K562 (cell line): Measurements from ENCODE around the gene ANO8. TPM values are rescaled to one million over a fixed set of nuclear protein-coding genes. Genes with fewer than 3 reads are reported as not detected.
A peak's percentile ranks its signal among the peaks of the same experiment; 100 is the strongest.

Source experiments
- ATAC-seq: fragments of 200-7000 bp; cut with Tn5 transposase; 3 replicates; pipeline ENCODE4 v1.9.1; 2020; ENCODE audit warnings: moderate library complexity
- BruUV-seq: library from RNA; stranded (reverse); fragments of 400-500 nt; replicated peaks from 2 replicates; lab custom pipeline; 2021; lab: Mats Ljungman, UMichigan
- CTCF ChIA-PET: fragments of 300-600 bp; formaldehyde crosslinking; extraction: SDS; loops from one replicate; lab custom pipeline; 2021; ENCODE audit warnings: low intra/inter-chr PET ratio; lab: Yijun Ruan, JAX
- POLR2A ChIA-PET: fragments of 300-600, 350-650 bp; sonication (Branson Sonifier 250); formaldehyde crosslinking; extraction: SDS; loops from one replicate; lab custom pipeline; 2021; ENCODE audit warnings: antibody characterized with exemption, inconsistent platforms; lab: Yijun Ruan, JAX
- DNase-seq, 4 experiments: peaks; one replicate each; pipeline versions ENCODE4 v3.0.0 to v3.0.0-alpha.2; 2011 to 2018; ENCODE audit warnings: low spot score in 3 of 4, mixed read lengths in 3 of 4; ENCODE audit errors: extremely low read depth in 1 of 4
- FAIRE-seq: peaks from 2 replicates; lab custom pipeline; 2011; peaks lifted over from hg19 to GRCh38; lab: Jason Lieb, UNC
- H2AFZ ChIP-seq: 2 replicates; pipeline ENCODE4 v1.6.0; 2011; ENCODE audit warnings: low read depth, low read length, control low read depth, inconsistent platforms
- H3K27ac ChIP-seq: fragments of 200-600 bp; 3 replicates; pipeline ENCODE4 v1.8.0; 2011; ENCODE audit warnings: low read depth, mild to moderate bottlenecking, control low read depth, inconsistent platforms, low read length, moderate library complexity, mixed read lengths; ENCODE audit errors: extremely low read depth
- H3K27me3 ChIP-seq, 2 experiments: fragments of 300-600 bp in 1 of 2; 2 replicates in 1 of 2; 3 replicates in 1 of 2; pipeline versions ENCODE4 v1.6.0 to v1.8.0; 2011; ENCODE audit warnings: inconsistent platforms in 2 of 2, low read length in 2 of 2, mild to moderate bottlenecking in 1 of 2, mixed read lengths in 1 of 2, moderate library complexity in 1 of 2; ENCODE audit not compliant: control insufficient read depth in 2 of 2, insufficient read depth in 2 of 2
- H3K36me3 ChIP-seq: fragments of 300-600 bp; 3 replicates; pipeline ENCODE4 v1.8.0; 2011; ENCODE audit warnings: mild to moderate bottlenecking, low read length, inconsistent platforms; ENCODE audit not compliant: control insufficient read depth, insufficient read depth
- H3K4me1 ChIP-seq, 2 experiments: fragments of 200-600 bp in 1 of 2; replicated peaks in 1 of 2; 2 replicates in 1 of 2; 3 replicates in 1 of 2; pipeline versions ENCODE4 v1.5.1 to v1.8.0; 2011; ENCODE audit warnings: inconsistent platforms in 2 of 2, low read length in 2 of 2, mild to moderate bottlenecking in 1 of 2, mixed read lengths in 1 of 2, moderate library complexity in 1 of 2; ENCODE audit not compliant: control insufficient read depth in 2 of 2, insufficient read depth in 2 of 2
- H3K4me2 ChIP-seq: 2 replicates; pipeline ENCODE4 v1.6.1; 2011; ENCODE audit warnings: low read length, control low read depth, inconsistent platforms, mixed read lengths; ENCODE audit not compliant: insufficient read depth
- H3K4me3 ChIP-seq: fragments of 200-600 bp; sonication (generic), shearing (Covaris generic); 2 replicates; pipeline ENCODE4 v1.5.1; 2016; ENCODE audit warnings: control low read depth, inconsistent platforms
- H3K79me2 ChIP-seq: fragments of 200-600 bp; 3 replicates; pipeline ENCODE4 v1.8.0; 2011; ENCODE audit warnings: low read length, inconsistent platforms; ENCODE audit not compliant: control insufficient read depth, insufficient read depth
- H3K9ac ChIP-seq, 2 experiments: 2 replicates each; pipeline versions ENCODE4 v1.6.0 to v1.6.1; 2011; ENCODE audit warnings: low read depth in 2 of 2, low read length in 2 of 2, control low read depth in 1 of 2, inconsistent platforms in 1 of 2, mild to moderate bottlenecking in 1 of 2, mixed read lengths in 1 of 2; ENCODE audit not compliant: insufficient read depth in 1 of 2
- H3K9me1 ChIP-seq: one replicate; pipeline ENCODE4 v1.6.0; 2011; ENCODE audit warnings: inconsistent platforms, mild to moderate bottlenecking, low read length, moderate library complexity; ENCODE audit not compliant: control insufficient read depth, insufficient read depth
- H3K9me3 ChIP-seq: replicated peaks from 2 replicates; pipeline ENCODE4 v1.5.1; 2011; ENCODE audit warnings: low read depth, low read length, inconsistent platforms; ENCODE audit not compliant: control insufficient read depth, insufficient read depth
- H4K20me1 ChIP-seq: replicated peaks from 2 replicates; pipeline ENCODE4 v1.6.1; 2011; ENCODE audit warnings: low read length, inconsistent platforms, mixed read lengths; ENCODE audit not compliant: control insufficient read depth, insufficient read depth
- CBX8 ChIP-seq: fragments of 200-600 bp; sonication (generic); IDR thresholded peaks from 2 replicates; pipeline ENCODE4 v1.6.1; 2012; ENCODE audit warnings: borderline replicate concordance, mixed run types, low read depth, mild to moderate bottlenecking, moderate library complexity, mixed read lengths, low read length, control low read depth, inconsistent platforms; ENCODE audit not compliant: poor library complexity, severe bottlenecking; ENCODE audit errors: extremely low read depth
- EGR1 ChIP-seq: fragments of 450-650 bp; conservative IDR thresholded peaks from 2 replicates; pipeline ENCODE4 v1.6.1; 2017; ENCODE audit warnings: mild to moderate bottlenecking
- HNRNPLL ChIP-seq: fragments of 200-400 bp; formaldehyde crosslinking; IDR thresholded peaks from 2 replicates; pipeline ENCODE4 v1.6.1; 2017; ENCODE audit warnings: low read length, low read depth, mild to moderate bottlenecking; ENCODE audit not compliant: poor library complexity, severe bottlenecking
- L3MBTL2 ChIP-seq: fragments of 450-650 bp; IDR thresholded peaks from 2 replicates; pipeline ENCODE4 v1.6.1; 2016; ENCODE audit warnings: mild to moderate bottlenecking, moderate library complexity
- SAP30 ChIP-seq: fragments of 200-600 bp; sonication (generic); IDR thresholded peaks from 2 replicates; pipeline ENCODE4 v1.6.1; 2012; ENCODE audit warnings: borderline replicate concordance, low read depth, mild to moderate bottlenecking, moderate library complexity, low read length, control low read depth, inconsistent platforms; ENCODE audit not compliant: insufficient read depth, poor library complexity, severe bottlenecking
- ZNF175 ChIP-seq: fragments of 200-800 bp; sonication (Bioruptor generic); IDR thresholded peaks from 2 replicates; pipeline ENCODE4 v1.6.1; 2016; ENCODE audit warnings: low read depth, mild to moderate bottlenecking, missing genetic modification characterization, missing compliant biosample characterization
- WGBS: fragments of 100-300 bp; shearing (Covaris generic); methylation state at CpG from one replicate; pipeline ENCODE4 v1.1.6; 2016; ENCODE audit warnings: low coverage, mixed read lengths; ENCODE audit not compliant: insufficient coverage; ENCODE audit errors: missing lambda C conversion rate; 5-methylcytosine and 5-hydroxymethylcytosine counted together
- in situ Hi-C: fragments of 300-500 bp; cut with MboI; formaldehyde crosslinking; loops from 4 replicates; pipeline ENCODE4 v1.15.0; 2018; ENCODE audit warnings: inconsistent platforms, mixed read lengths
- intact Hi-C: fragments of 100-400 bp; cut with micrococcal nuclease; formaldehyde crosslinking; loops from 2 replicates; pipeline ENCODE4 v1.14.2; 2022
- polyA plus RNA-seq, 8 experiments: library from polyadenylated mRNA; depleted of rRNA in 4 of 8; stranded (reverse) in 5 of 8; unstranded in 3 of 8; fragments of >200 nt; fragmentation: Nextera tagmentation in 2 of 8; fragmentation: Illumina TruSeq in 1 of 8; extraction: Ambion mirVana in 2 of 8; extraction: Trizol in 1 of 8; gene quantifications; 2 replicates each; pipeline versions ENCODE4 v1.2.1 to v1.2.3, GENCODE V29; 2011 to 2014; ENCODE audit warnings: inconsistent platforms in 1 of 8, missing spikeins in 1 of 8
- total RNA-seq, 7 experiments: library from RNA; depleted of rRNA in 6 of 7; stranded (reverse); fragments of >200 nt in 6 of 7; fragmentation: Illumina TruSeq in 2 of 7; extraction: Trizol in 2 of 7; gene quantifications; 2 replicates each; pipeline versions ENCODE4 v1.2.1 to v1.2.3, GENCODE V29; 2011 to 2021; ENCODE audit warnings: low replicate concordance in 1 of 7
- TF ChIP-seq, protein P1 (sequence below): fragments of 200-800 bp; sonication (Bioruptor generic); IDR thresholded peaks from 2 replicates; pipeline ENCODE4 v1.6.1; 2016; ENCODE audit warnings: missing genetic modification characterization, missing compliant biosample characterization
- TF ChIP-seq, protein P2 (sequence below), 2 experiments: IDR thresholded peaks; 2 replicates each; pipeline ENCODE4 v1.6.1; 2012; ENCODE audit warnings: improper control_type of control experiment in 2 of 2, low read depth in 2 of 2, low read length in 2 of 2, borderline replicate concordance in 1 of 2
- TF ChIP-seq, protein P3 (sequence below), 2 experiments: IDR thresholded peaks; 2 replicates each; pipeline ENCODE4 v1.6.1; 2011; ENCODE audit warnings: borderline replicate concordance in 1 of 2, control low read depth in 1 of 2, low read depth in 1 of 2, low read length in 1 of 2, mild to moderate bottlenecking in 1 of 2, mixed read lengths in 1 of 2, moderate library complexity in 1 of 2; ENCODE audit not compliant: insufficient read depth in 1 of 2, insufficient read length in 1 of 2, poor library complexity in 1 of 2, severe bottlenecking in 1 of 2; ENCODE audit errors: extremely low read depth in 1 of 2

Gene ANO8
- total and polyA plus RNA-seq, 9 of the 15 experiments (the other 6 are each of a cell fraction or from before 2014, with no cell fraction given): 0.07 to 7.6 (median 2.3) TPM; not detected in 1

DNA sequence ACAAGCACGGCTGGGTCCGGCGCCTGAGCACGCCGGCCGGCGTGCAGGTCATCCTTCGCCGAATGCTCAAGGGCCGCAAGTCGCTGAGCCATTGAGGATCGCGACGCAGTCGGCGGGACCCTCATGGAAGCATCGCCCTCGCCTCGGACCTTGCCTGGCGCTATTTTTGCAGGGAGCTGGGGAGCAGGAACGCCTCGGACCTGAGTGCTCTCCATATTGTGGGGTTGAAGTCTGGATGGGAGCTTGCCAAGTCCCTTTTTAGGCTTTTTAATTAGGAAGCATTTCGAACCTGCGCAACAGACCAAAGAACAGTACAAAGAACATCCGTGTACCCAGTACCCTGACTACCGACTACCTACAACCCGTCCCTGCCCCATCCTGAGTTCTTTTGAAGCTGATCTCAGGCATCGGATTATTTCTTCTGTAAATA lies 28.4 kb downstream of the ANO8 start:
- no peaks in the 10 kb centered on the region for H3K9me1 ChIP-seq
- WGBS: under 1% methylated on average over 28 of the region's 28 CpGs
- H3K27me3 ChIP-seq: no peaks in the 10 kb centered on the region
- intact Hi-C loops (no loop called here), in situ Hi-C loops (no loop called here)
- peak overlapping the region; percentile 58 for H3K4me3 ChIP-seq
- DNase-seq (no peak), ATAC-seq (no peak), FAIRE-seq (peak; percentile 11)
- peak overlapping the region; percentile 86 for H3K27ac ChIP-seq
- peaks cover 51% of the 10 kb centered on the region for H3K79me2 ChIP-seq
- POLR2A ChIA-PET: interaction anchor here (0.7 to 7.7 kb wide), 4 partner anchors 18 to 975 kb away, joined by 4 to 78 read pairs (median 4); partner anchors contain the start of genes ANO8 and JUND
- peak overlapping the region; percentile 84 to 94 for H3K9ac ChIP-seq
- H3K9me3 ChIP-seq: no peaks in the 10 kb centered on the region
- H4K20me1 ChIP-seq: 0 out of 2 replicates have a peak, but pooled peaks cover 5% of the 10 kb centered on the region
- BruUV-seq: no TSS peak
- H2AFZ ChIP-seq: peak overlapping the region; percentile 85
- H3K36me3 ChIP-seq: peaks cover 16% of the 10 kb centered on the region
- peak overlapping the region; percentile 94 for H3K4me2 ChIP-seq
- peaks cover 32 to 68% of the 10 kb centered on the region in 2 experiments; a peak in 4 of 5 replicates for H3K4me1 ChIP-seq
- CTCF ChIA-PET: interaction anchor here (1.1 kb wide), 1 partner anchor 28 kb away, joined by 3 read pairs; the partner anchor contains the start of gene ANO8
- TF ChIP-seq SAP30 (peak; percentile 24), L3MBTL2 (peak; percentile 91), ZNF175 (CRISPR knock-in tag) (no peak), HNRNPLL (peak; percentile 49), EGR1 (no peak), CBX8 (no peak)
- TF ChIP-seq, protein P1, sequence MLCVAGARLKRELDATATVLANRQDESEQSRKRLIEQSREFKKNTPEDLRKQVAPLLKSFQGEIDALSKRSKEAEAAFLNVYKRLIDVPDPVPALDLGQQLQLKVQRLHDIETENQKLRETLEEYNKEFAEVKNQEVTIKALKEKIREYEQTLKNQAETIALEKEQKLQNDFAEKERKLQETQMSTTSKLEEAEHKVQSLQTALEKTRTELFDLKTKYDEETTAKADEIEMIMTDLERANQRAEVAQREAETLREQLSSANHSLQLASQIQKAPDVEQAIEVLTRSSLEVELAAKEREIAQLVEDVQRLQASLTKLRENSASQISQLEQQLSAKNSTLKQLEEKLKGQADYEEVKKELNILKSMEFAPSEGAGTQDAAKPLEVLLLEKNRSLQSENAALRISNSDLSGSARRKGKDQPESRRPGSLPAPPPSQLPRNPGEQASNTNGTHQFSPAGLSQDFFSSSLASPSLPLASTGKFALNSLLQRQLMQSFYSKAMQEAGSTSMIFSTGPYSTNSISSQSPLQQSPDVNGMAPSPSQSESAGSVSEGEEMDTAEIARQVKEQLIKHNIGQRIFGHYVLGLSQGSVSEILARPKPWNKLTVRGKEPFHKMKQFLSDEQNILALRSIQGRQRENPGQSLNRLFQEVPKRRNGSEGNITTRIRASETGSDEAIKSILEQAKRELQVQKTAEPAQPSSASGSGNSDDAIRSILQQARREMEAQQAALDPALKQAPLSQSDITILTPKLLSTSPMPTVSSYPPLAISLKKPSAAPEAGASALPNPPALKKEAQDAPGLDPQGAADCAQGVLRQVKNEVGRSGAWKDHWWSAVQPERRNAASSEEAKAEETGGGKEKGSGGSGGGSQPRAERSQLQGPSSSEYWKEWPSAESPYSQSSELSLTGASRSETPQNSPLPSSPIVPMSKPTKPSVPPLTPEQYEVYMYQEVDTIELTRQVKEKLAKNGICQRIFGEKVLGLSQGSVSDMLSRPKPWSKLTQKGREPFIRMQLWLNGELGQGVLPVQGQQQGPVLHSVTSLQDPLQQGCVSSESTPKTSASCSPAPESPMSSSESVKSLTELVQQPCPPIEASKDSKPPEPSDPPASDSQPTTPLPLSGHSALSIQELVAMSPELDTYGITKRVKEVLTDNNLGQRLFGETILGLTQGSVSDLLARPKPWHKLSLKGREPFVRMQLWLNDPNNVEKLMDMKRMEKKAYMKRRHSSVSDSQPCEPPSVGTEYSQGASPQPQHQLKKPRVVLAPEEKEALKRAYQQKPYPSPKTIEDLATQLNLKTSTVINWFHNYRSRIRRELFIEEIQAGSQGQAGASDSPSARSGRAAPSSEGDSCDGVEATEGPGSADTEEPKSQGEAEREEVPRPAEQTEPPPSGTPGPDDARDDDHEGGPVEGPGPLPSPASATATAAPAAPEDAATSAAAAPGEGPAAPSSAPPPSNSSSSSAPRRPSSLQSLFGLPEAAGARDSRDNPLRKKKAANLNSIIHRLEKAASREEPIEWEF (CRISPR knock-in tag): no peak
- TF ChIP-seq, protein P2, sequence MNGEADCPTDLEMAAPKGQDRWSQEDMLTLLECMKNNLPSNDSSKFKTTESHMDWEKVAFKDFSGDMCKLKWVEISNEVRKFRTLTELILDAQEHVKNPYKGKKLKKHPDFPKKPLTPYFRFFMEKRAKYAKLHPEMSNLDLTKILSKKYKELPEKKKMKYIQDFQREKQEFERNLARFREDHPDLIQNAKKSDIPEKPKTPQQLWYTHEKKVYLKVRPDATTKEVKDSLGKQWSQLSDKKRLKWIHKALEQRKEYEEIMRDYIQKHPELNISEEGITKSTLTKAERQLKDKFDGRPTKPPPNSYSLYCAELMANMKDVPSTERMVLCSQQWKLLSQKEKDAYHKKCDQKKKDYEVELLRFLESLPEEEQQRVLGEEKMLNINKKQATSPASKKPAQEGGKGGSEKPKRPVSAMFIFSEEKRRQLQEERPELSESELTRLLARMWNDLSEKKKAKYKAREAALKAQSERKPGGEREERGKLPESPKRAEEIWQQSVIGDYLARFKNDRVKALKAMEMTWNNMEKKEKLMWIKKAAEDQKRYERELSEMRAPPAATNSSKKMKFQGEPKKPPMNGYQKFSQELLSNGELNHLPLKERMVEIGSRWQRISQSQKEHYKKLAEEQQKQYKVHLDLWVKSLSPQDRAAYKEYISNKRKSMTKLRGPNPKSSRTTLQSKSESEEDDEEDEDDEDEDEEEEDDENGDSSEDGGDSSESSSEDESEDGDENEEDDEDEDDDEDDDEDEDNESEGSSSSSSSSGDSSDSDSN (IDR thresholded peaks at IDR 0.05; ENCODE audit: borderline replicate concordance in 1 of 2, low read depth in 2 of 2, low read length in 2 of 2): peak in 1 of 2 experiments; percentile 87; a peak in 2 of 4 replicates
- TF ChIP-seq, protein P3, sequence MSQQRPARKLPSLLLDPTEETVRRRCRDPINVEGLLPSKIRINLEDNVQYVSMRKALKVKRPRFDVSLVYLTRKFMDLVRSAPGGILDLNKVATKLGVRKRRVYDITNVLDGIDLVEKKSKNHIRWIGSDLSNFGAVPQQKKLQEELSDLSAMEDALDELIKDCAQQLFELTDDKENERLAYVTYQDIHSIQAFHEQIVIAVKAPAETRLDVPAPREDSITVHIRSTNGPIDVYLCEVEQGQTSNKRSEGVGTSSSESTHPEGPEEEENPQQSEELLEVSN (IDR thresholded peaks at IDR 0.05; ENCODE audit: borderline replicate concordance in 1 of 2, extremely low read depth in 1 of 2, insufficient read depth in 1 of 2, insufficient read length in 1 of 2, low read depth in 1 of 2, low read length in 1 of 2, poor library complexity in 1 of 2, severe bottlenecking in 1 of 2): peak; percentile 58 to 76
